KOPT-K1 (cell line): Measurements from ENCODE around the gene CDHR1.

ENCODE experiments used
- H3K27ac ChIP-seq: fragments of 200-600 bp; sonication (generic); 2 replicates; pipeline ENCODE4 v1.5.1; 2016; ENCODE audit warnings: antibody characterized with exemption, mild to moderate bottlenecking, low read depth, low read length; ENCODE audit not compliant: poor library complexity, severe bottlenecking
- H3K36me3 ChIP-seq: fragments of 200-600 bp; sonication (generic); 2 replicates; pipeline ENCODE4 v1.5.1; 2017; ENCODE audit warnings: antibody characterized with exemption, mild to moderate bottlenecking, low read length, moderate library complexity; ENCODE audit not compliant: insufficient read depth
- H3K9me3 ChIP-seq: fragments of 200-600 bp; sonication (generic); 2 replicates; pipeline ENCODE4 v1.5.1; 2017; ENCODE audit warnings: antibody characterized with exemption, low read length, mild to moderate bottlenecking; ENCODE audit not compliant: insufficient read depth, poor library complexity, severe bottlenecking

The CDHR1 gene

DNA sequence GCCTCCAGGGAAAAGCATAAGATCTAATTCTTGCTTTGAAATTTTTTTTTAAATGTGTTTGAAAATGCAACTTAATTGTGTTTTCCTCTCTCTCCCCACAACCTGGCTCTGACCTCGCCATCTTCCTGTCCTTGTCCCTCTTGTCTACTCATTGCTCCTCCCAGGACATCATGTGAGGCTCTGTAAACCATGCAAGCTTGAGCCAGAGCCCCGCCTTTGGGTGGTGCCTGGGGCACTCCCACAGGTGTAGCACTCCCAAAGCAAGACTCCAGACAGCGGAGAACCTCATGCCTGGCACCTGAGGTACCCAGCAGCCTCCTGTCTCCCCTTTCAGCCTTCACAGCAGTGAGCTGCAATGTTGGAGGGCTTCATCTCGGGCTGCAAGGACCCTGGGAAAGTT lies 9.8 kb upstream of the CDHR1 start:
- Histone ChIP-seq H3K27ac (no peak overlapping the region), H3K36me3 (no peaks in the 10 kb centered on the region), H3K9me3 (no peaks in the 10 kb centered on the region)

DNA sequence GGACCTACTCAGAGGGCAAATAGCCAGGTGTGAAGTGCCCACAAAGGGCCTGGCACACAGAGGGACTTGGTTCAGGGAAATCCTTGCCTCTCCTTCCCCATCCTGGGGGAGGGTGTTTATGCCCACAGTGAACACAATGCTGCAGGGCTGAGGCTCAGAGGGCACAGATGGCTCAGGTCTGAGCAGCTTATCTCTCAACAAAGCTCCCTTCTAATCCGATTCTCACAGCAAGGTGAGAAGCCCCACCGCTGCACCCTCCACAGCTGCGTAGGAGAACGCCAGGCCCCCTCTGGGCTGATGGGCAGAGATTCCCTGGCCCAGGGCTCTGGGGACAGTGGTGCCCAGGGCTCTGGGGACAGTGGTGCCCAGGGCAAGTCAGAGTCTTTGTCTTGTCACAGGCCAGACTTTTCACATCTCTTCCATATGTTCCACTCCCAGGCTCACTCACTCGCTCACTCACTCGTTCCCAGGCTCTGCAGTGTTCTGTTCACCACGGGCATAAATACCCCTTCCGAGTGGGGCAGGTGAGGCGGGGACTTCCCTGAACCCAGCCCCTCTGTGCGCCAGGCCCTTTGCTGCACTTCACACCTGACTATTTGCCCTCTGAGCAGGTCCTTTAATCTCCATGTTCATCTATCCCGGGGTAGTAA lies 8.7 kb upstream of the CDHR1 start:
- Histone ChIP-seq H3K36me3 (no peaks in the 10 kb centered on the region), H3K27ac (no peak overlapping the region), H3K9me3 (no peaks in the 10 kb centered on the region)

DNA sequence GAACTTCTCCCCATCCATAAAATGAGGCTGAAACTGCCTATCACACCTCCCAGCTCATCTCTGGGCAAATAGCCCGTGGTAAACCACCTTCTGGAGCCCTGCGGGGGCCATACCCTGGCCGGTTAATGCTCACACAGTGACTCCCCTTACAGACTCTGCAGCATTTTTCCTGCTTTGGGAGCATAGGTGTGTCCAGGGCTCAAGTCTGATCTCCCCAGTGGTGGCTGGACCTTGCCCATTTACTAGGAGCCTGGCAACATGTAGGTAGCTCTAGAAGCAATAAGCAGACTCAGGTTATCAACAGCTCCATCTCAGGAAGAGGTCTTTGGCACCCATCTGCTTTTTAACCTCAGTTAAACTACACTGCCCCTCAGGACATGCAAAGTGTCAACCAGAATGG lies 5.5 kb upstream of the CDHR1 start:
- Histone ChIP-seq H3K27ac (no peak overlapping the region), H3K9me3 (no peaks in the 10 kb centered on the region), H3K36me3 (no peaks in the 10 kb centered on the region)

DNA sequence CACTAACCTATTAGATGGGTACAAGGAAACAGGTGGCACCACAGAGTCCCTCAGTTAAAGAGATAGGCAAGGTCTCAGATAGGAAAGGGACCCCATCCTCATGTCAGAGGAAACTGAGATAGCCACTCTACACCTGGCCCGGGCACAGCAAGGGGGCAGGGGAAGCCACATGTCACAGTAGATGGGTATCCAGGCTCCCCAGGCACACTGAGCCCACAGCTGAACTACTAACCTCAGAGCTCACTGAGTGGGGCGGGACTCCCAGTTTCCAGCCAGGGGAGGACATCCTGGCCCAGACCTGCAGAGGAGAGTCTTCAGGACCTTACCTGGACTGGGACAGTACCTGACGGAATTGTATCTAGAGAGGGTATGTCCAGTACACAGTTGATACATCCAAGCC lies 3.7 kb upstream of the CDHR1 start:
- Histone ChIP-seq H3K27ac (no peak overlapping the region), H3K9me3 (no peaks in the 10 kb centered on the region), H3K36me3 (no peaks in the 10 kb centered on the region)

DNA sequence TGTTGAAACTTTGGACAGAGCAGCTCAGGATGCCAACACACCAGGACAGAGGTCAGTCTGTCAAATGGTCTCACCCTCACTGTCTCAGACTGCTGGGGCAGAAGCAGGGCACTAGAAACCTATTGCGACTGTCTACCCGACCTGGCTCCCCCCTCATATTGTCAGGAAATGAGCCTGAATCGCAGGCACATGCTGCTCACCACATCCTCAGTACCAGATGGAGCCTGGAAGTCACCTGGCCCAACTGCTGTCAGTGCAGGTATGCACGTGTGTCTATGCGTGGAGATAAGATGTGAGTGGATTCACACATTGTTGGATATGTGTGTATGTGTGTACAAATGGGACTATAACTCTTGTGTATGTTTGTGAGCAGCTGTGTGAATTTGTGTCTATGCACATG lies 3.2 kb upstream of the CDHR1 start:
- Histone ChIP-seq H3K9me3 (no peaks in the 10 kb centered on the region), H3K36me3 (no peaks in the 10 kb centered on the region), H3K27ac (no peak overlapping the region)

DNA sequence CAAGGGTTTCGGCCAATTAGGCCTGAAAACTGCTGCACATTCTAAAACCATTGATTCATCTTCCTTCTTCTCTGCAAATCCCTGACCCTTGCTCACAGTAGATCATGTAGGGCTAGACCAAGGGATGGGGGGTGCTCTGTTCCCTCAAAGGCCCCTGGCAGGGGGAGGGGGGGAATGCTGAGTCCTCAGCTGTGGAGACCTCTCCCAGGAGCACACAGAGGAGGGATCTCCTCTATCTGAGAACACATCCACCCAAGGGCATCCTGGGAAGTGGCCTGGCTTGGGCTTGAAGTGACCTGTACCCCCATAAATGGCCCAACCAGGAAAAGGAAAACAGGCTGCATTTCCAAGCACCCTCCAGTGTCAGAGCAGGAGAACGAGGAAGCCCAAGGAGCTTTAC lies 1.0 kb upstream of the CDHR1 start:
- Histone ChIP-seq H3K36me3 (no peaks in the 10 kb centered on the region), H3K9me3 (no peaks in the 10 kb centered on the region), H3K27ac (no peak overlapping the region)

DNA sequence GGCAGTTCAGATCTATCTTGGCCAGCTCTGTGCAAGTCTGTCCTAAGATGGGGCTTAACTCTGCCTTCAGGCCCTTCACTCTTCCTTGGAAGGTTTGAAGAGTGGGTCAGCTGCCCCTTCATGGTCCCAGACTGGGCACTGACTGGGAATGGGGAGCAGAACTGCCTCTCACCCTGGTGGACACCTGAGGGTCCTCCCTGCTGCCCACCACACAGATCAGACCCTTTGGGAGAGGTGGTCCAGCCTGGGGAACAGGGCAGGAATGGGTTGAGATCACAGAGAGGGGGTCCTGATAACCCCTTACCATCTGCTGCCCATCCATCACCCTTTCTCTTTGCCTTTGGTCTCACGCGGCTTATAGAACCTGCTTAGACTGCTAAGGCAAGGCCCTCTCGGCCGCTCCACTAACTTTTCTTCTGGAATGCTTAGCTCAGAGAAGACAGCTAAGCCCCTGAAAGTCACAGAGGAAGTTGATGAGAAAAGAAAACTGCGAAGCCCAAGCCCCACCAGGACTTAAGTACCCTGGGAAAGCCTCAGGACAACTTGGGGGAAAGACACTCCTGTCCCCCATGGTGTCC lies 402 bp upstream of the CDHR1 start:
- Histone ChIP-seq H3K9me3 (no peaks in the 10 kb centered on the region), H3K27ac (no peak overlapping the region)

DNA sequence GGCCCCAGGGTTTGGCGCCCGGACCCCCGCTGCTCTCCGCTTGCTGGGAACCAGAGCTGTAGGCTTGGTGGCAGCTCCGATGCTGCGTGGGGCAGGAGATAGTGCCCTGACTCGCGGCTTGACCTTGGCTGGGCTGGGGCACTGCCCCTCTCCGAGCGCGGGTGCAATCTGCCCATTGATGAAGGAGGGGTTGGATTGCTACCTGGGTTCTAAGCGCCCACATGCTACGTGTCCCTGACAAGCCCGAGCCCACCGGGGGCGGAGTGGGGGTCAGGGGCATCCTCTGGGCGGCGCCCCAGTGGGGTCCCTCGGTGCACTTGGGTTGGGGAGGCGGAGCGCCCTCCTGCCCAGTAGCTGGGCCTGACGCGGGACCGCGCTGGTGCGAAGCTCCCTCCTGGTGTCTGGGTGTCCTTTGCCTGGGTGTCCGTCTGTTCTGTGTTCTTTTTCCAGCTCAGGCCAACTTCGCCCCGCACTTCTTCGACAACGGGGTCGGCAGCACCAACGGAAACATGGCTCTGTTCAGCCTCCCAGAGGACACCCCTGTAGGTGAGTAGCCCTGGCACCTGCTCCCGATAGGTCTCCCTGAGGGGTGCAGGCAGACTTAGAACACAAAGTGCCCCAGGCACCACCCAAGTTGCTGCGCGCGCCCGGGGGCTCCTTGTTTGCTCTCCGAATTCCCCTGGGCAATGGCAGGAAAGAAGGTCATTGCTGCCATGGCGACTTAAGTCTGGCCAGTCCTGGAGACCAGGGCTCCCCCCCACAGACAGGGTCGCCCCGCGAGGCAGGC lies 900 bp downstream of the CDHR1 start:
- H3K36me3 ChIP-seq = no peaks in the 10 kb centered on the region
- no peak overlapping the region for H3K27ac ChIP-seq
- no peaks in the 10 kb centered on the region for H3K9me3 ChIP-seq

More for the DNA sequence above, 402 bp upstream of the CDHR1 start:
- no peaks in the 10 kb centered on the region for H3K36me3 ChIP-seq

DNA sequence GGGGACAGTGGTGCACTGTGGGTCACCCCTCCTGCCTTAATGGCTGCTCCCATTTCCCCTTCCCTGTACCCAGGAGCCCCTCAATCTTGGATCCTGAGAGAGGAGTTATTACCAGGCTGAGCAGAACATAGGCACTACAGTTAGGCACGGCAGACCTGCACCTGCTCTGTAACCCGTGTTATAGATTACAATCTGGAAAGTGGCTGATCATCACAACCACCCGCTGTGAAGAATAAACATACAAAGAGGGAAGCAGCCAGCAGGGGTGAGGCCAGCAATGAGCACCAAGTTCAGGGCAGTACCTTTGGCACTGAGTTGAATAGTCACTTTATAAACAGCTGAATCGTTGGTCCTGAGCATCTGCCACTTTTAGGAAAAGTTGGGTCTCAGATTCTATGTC lies 1.7 kb downstream of the CDHR1 start:
- no peaks in the 10 kb centered on the region for H3K9me3 ChIP-seq
- no peaks in the 10 kb centered on the region for H3K36me3 ChIP-seq
- no peak overlapping the region for H3K27ac ChIP-seq

DNA sequence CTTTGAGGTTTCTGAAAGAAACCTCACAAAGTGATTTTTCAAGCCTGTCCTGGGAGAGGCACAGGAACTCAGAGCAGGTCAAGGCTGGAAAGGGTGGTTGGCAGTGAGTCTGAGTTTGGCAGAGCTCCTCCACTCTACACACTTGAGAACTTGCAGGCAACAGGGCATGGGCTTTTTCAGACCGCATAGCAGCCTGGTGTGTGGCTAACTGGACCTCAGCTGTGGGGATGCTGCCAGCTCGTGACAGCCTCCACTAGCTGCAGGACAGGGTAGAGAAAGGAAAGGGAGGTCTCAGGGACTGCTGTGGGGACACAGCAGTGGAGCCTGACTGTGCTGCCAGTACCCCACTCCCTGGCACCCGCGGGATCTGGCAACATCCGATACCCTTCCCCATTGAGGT lies 2.6 kb downstream of the CDHR1 start:
- H3K9me3 ChIP-seq = no peaks in the 10 kb centered on the region
- H3K36me3 ChIP-seq = no peaks in the 10 kb centered on the region
- no peak overlapping the region for H3K27ac ChIP-seq

DNA sequence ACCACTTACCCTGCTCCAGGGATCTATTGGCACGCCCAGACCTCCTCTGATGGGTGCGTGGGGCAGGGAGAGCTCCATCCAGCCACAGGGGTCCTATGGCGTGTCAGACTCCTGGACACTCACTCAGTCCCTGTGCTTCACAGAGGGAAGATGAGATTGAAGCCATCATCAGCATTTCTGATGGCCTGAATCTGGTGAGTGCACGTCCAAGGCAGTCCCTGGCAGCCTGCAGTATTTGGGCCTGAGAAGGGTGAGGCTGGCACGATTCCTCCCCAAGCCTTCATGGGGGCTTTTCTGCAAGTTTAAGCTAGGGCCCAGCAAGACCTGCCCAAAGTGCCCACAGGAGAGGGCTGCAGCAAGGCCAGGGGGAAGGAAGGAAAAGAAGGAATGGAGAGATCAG lies 3.3 kb downstream of the CDHR1 start:
- H3K27ac ChIP-seq = no peak overlapping the region
- no peaks in the 10 kb centered on the region for H3K36me3 ChIP-seq

DNA sequence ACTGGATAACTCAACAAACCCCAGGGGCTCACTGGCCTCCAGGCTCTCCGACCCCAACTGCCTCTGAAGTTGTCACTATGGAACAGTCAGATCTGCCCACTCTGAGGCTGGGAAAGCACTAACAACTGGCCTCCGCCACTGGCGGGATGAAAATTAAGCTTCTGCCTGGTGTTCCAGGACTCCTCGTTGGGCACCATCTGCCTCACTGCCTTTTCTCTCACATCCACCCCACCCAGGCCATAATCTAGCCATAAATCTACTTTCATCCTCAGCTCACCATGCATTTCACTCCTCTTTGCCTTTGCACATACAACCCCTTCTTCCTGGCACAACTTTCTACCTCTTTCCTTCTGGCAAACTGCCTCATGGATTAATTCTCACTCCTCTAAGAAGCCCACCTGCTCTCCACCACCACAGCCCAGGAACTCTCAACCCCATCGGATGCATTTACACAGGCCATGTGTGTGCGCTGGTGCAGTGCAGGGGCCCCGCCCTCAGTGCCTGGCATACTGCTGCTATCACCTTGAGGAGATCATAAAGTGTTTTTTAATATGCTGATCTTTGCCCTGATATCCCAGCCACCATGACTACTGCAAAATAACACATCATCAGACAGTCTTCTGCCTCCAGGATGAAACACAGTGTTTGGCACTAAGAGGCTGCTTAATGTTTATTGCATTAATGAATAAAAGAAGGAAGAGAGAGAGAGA lies 4.0 kb downstream of the CDHR1 start:
- Histone ChIP-seq H3K36me3 (no peaks in the 10 kb centered on the region), H3K27ac (no peak overlapping the region), H3K9me3 (no peaks in the 10 kb centered on the region)

More for the DNA sequence above, 3.3 kb downstream of the CDHR1 start:
- no peaks in the 10 kb centered on the region for H3K9me3 ChIP-seq

DNA sequence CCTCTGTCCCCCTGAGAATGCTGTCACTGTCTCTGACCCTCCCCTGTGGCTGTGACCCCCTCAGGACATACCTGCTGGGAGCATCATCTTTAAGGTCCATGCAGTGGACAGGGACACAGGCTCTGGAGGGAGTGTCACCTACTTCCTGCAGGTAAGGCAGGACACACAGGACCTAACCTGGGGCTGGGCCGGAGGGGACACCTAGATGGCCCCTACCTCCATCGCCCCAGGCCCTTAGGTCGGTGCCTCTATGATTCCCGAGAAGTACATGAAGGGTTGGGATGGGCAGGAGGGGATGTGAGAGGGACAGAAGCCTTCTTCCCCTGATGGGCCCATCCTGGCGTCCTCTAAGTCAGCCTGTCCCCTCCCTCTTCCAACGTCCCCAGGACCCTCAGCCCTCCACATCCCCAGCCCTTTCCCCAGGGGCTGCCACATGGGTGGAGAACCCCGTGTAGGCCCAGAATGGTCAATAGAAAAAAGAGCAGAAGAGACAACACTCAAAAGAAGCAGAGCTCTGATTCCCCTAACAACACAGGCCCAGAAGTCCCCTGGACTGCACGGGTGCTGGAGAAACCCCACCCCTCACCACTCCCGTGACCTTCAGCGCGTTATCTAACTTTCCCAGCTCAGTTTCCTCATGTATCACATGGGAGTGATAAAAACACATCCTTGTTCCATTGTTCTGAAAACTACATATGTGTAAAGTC lies 6.4 kb downstream of the CDHR1 start:
- Histone ChIP-seq H3K9me3 (no peaks in the 10 kb centered on the region), H3K36me3 (no peaks in the 10 kb centered on the region), H3K27ac (no peak overlapping the region)

DNA sequence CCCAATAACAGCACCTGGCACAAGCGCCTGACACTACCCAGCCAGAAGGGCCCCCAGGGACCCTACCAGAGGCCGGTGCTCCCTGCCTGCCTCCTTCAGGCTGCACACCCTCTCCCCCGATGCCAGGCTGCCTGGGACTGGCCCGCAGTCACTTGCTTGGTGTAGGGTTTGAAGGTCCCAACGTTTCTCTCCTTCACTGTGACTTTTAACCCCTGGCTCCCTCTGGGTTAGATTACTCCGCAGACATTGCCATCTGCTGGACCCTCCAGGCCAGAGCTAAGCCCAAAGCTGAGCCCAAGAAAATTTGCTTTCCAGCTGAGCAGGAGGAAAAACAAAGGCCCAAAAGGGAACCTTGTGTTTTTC lies 6.9 kb downstream of the CDHR1 start:
- no peak overlapping the region for H3K27ac ChIP-seq
- no peaks in the 10 kb centered on the region for H3K36me3 ChIP-seq

DNA sequence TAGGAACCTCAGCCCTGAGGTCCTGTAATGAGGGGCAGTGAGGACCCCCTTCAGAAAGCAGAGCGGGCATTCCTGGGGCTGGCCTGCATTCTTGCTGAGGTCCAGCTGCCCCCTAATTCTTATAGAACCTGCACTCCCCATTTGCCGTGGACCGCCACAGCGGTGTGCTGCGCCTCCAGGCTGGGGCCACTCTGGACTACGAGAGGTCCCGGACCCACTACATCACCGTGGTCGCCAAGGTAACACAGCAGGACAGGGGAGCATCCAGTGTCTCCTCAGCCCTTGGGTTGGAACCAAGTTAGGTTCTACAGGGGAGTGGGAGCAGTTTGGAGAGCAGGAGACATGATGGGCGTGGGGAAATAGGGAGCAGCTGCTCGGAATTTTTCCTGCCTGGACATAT lies 7.3 kb downstream of the CDHR1 start:
- H3K36me3 ChIP-seq = no peaks in the 10 kb centered on the region
- H3K9me3 ChIP-seq = no peaks in the 10 kb centered on the region

More for the DNA sequence above, 6.9 kb downstream of the CDHR1 start:
- no peaks in the 10 kb centered on the region for H3K9me3 ChIP-seq

More for the DNA sequence above, 7.3 kb downstream of the CDHR1 start:
- no peak overlapping the region for H3K27ac ChIP-seq
